ENCODE measurements around the gene POGZ.

DNA sequence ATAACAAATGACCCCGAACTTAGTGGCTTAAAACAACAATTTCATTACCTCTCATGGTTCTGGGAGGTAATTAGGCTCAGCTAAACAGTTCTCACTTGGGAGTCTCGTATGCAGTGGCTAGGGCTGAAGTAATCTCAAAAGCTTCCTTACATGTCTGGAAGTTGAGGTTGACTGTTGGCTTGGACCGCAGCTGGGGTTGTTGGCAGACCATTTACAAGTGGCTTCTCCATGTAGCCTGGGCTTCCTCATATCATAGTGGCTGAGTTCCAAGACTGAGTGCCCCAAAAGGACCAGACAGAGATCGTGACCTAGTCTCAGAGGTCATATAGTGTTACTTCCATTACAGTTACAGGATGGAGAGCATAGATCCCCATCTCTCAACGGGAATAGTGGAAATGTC lies 2.4 kb upstream of the POGZ start:
- TF ChIP-seq, protein P1, sequence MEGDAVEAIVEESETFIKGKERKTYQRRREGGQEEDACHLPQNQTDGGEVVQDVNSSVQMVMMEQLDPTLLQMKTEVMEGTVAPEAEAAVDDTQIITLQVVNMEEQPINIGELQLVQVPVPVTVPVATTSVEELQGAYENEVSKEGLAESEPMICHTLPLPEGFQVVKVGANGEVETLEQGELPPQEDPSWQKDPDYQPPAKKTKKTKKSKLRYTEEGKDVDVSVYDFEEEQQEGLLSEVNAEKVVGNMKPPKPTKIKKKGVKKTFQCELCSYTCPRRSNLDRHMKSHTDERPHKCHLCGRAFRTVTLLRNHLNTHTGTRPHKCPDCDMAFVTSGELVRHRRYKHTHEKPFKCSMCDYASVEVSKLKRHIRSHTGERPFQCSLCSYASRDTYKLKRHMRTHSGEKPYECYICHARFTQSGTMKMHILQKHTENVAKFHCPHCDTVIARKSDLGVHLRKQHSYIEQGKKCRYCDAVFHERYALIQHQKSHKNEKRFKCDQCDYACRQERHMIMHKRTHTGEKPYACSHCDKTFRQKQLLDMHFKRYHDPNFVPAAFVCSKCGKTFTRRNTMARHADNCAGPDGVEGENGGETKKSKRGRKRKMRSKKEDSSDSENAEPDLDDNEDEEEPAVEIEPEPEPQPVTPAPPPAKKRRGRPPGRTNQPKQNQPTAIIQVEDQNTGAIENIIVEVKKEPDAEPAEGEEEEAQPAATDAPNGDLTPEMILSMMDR (IDR thresholded peaks at IDR 0.05), result no peak
- TF ChIP-seq POLR2A (IDR thresholded peaks at IDR 0.05) (no peak), POLR2AphosphoS5 (IDR thresholded peaks at IDR 0.05) (no peak)
